HEK293T (cell line): ENCODE results near the gene GRID1.

Experiments used
- ARNT ChIP-seq: fragments of 450-650 bp; IDR thresholded peaks from 2 replicates; pipeline ENCODE4 v1.6.1; 2017; ENCODE audit warnings: mild to moderate bottlenecking
- BHLHE40 ChIP-seq: fragments of 450-650 bp; IDR thresholded peaks from 2 replicates; pipeline ENCODE4 v1.6.1; 2016; ENCODE audit warnings: mild to moderate bottlenecking, moderate library complexity, borderline replicate concordance
- FOXK2 ChIP-seq: fragments of 450-650 bp; IDR thresholded peaks from 2 replicates; pipeline ENCODE4 v1.6.1; 2016; ENCODE audit warnings: mild to moderate bottlenecking
- FOXM1 ChIP-seq: fragments of 450-650 bp; IDR thresholded peaks from 2 replicates; pipeline ENCODE4 v1.6.1; 2017; ENCODE audit warnings: mild to moderate bottlenecking, borderline replicate concordance
- HDGF ChIP-seq: fragments of 450-650 bp; IDR thresholded peaks from 2 replicates; pipeline ENCODE4 v1.6.1; 2017; ENCODE audit warnings: antibody characterized with exemption, borderline replicate concordance
- L3MBTL2 ChIP-seq: fragments of 450-650 bp; conservative IDR thresholded peaks from 2 replicates; pipeline ENCODE4 v1.6.1; 2016; ENCODE audit warnings: mild to moderate bottlenecking
- LEF1 ChIP-seq: fragments of 450-650 bp; IDR thresholded peaks from 2 replicates; pipeline ENCODE4 v1.6.1; 2017; ENCODE audit warnings: mild to moderate bottlenecking, borderline replicate concordance
- SP1 ChIP-seq: fragments of 450-650 bp; IDR thresholded peaks from 2 replicates; pipeline ENCODE4 v1.6.1; 2017
- ZNF384 ChIP-seq: fragments of 450-650 bp; IDR thresholded peaks from 2 replicates; pipeline ENCODE4 v1.6.1; 2016

DNA sequence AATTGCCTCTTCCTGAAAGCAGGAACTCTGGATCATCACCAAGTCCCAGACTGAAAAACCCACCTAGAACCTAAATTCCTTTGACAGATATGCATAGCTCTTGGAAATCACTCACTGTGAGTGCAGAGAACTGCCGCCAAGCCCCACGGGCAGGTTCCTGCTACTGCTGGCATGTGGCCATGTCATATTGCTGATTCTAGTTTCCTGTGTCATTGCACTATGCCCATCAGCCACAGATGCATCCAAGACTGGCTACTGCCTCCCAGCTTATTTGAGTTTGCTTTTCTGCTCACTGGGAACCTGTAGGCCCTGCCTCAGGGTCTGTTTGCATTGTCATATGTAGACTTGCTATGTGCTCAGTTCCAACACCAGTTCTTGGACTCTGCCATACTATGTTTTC lies 786.0 kb downstream of the GRID1 start:
- TF ChIP-seq LEF1: no peak
- TF ChIP-seq L3MBTL2: no peak
- no peak for TF ChIP-seq ARNT
- TF ChIP-seq FOXK2: no peak
- no peak for TF ChIP-seq FOXM1
- TF ChIP-seq HDGF: no peak
- TF ChIP-seq ZNF384: no peak
- TF ChIP-seq BHLHE40: no peak
- TF ChIP-seq SP1: no peak
